NT2/D1 (cell line): ENCODE measurements around the gene SBK2.

Experiments used
- DNase-seq: peaks from one replicate; pipeline ENCODE4 v3.0.0-alpha.2; 2011; ENCODE audit warnings: low read depth, low spot score
- H3K27me3 ChIP-seq: 2 replicates; pipeline ENCODE4 v1.6.0; 2011; ENCODE audit warnings: mild to moderate bottlenecking; ENCODE audit not compliant: insufficient read length, insufficient read depth
- H3K36me3 ChIP-seq: 2 replicates; pipeline ENCODE4 v1.6.1; 2011; ENCODE audit warnings: mild to moderate bottlenecking, low read length, mixed read lengths; ENCODE audit not compliant: insufficient read depth, insufficient read length
- H3K4me1 ChIP-seq: 2 replicates; pipeline ENCODE4 v1.5.1; 2011; ENCODE audit not compliant: insufficient read depth, insufficient read length
- H3K4me3 ChIP-seq: 2 replicates; pipeline ENCODE4 v1.5.1; 2011; ENCODE audit warnings: low read depth; ENCODE audit not compliant: insufficient read length
- H3K9ac ChIP-seq: 2 replicates; pipeline ENCODE4 v1.6.0; 2011; ENCODE audit warnings: low read depth; ENCODE audit not compliant: insufficient read length
- H3K9me3 ChIP-seq: 2 replicates; pipeline ENCODE4 v1.5.1; 2011; ENCODE audit warnings: mild to moderate bottlenecking, low read length; ENCODE audit not compliant: insufficient read depth
- SUZ12 ChIP-seq: IDR thresholded peaks from 2 replicates; pipeline ENCODE4 v1.6.1; 2011; ENCODE audit not compliant: insufficient read length, insufficient read depth; ENCODE audit errors: extremely low read depth
- YY1 ChIP-seq: IDR thresholded peaks from 2 replicates; pipeline ENCODE4 v1.6.1; 2011; ENCODE audit not compliant: insufficient read length, insufficient read depth
- ZNF274 ChIP-seq: IDR thresholded peaks from 2 replicates; pipeline ENCODE4 v1.6.1; 2011; ENCODE audit warnings: mild to moderate bottlenecking, low read depth, low read length

SBK2 gene

DNA sequence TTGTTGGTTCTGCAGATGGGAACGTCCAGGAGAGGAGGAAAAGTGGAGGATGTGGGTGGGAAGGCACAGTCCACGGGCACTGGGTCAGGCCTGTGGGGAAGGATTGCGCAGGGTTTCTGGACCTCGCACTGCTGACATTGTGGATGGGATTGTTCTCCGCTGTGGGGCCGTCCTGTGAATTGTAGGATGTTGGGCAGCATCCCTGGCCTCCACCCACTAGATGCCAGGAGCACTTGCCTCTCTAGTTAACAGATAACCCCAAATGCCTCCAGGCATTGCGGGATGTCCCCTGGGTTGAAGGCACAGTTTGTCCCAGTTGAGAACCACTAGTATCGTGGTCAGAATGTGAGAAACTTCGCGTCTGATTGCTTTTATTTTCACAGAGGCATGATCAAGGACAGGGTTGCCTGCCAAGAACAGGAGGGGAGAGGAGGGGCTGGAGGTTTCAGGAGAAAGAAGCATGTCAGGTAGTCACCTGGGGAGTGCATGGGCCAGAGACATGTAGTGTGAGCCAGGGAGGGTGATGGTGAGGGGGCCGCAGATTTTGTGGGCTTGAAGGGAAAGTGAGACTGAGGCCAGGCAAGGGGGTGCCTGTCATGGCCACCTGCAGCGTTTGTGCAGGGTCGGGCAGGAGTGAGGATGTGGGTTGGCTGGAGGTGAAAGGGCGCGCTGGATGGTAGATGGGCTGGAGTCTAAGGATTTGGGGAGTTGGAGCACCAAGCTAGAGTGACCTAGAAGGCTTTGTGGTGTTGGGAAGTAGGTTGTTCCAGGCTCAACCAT is 57.3 kb downstream of the SBK2 start:
- peaks cover 6% of the 10 kb centered on the region for H3K36me3 ChIP-seq
- peak overlapping the region; percentile 10 for H3K9ac ChIP-seq
- no peak overlapping the region for H3K4me3 ChIP-seq
- H3K4me1 ChIP-seq = peaks cover 8% of the 10 kb centered on the region
- TF ChIP-seq YY1 (no peak), ZNF274 (no peak), SUZ12 (no peak)
- no peak for DNase-seq
- H3K27me3 ChIP-seq = no peaks in the 10 kb centered on the region
- no peaks in the 10 kb centered on the region for H3K9me3 ChIP-seq

DNA sequence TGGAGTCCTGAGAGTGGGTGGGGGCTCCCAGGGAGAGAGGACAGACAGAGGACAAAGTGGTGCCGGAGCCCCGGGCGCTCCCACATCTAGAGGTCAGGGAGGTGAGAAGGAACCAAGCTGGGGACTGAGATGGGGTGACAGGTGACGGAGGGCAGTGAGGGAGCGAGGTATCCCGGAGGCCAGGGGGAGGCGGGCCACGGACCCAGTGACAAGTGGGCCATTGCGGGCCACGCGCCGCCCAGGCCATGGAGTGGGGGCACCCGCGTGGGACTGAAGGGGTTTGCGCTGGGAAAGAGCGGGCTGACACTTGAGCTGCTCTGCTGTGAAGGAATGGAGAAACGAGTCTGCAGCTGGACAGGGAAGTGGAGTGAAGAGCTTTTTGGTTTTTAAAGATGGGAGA is 57.9 kb downstream of the SBK2 start:
- H3K9me3 ChIP-seq = no peaks in the 10 kb centered on the region
- H3K4me3 ChIP-seq = no peak overlapping the region
- DNase-seq = no peak
- no peak for TF ChIP-seq YY1
- no peak for TF ChIP-seq SUZ12
- TF ChIP-seq ZNF274 = no peak
- peaks cover 12% of the 10 kb centered on the region for H3K4me1 ChIP-seq
- H3K9ac ChIP-seq = peak overlapping the region; percentile 10
- peaks cover 6% of the 10 kb centered on the region for H3K36me3 ChIP-seq
- H3K27me3 ChIP-seq = no peaks in the 10 kb centered on the region
